ENCODE data around the gene SYT13. TPM values are rescaled to one million over a fixed set of nuclear protein-coding genes. Genes with fewer than 3 reads are reported as not detected.

Gene SYT13
- total and polyA plus RNA-seq, 2 of the 4 experiments (the other 2 are of a cell fraction), result not detected

- H3K4ac ChIP-seq (ENCODE audit: low read depth, low read length), result no peak overlapping the region
- H3K56ac ChIP-seq (ENCODE audit: extremely low read depth, insufficient read depth, low read length), result no peak overlapping the region
- ChIA-PET CTCF (no interaction called here), POLR2A (ENCODE audit: unreplicated experiment) (interaction anchor here (0.6 kb wide), 1 partner anchor 10 kb away, joined by 3 read pairs; no protein-coding TSS in a partner anchor)
- H3K4me2 ChIP-seq (ENCODE audit: low read depth, low read length), result no peak overlapping the region
- no peaks in the 10 kb centered on the region for H3K9me1 ChIP-seq (ENCODE audit: insufficient read depth, low read length)
- no peak overlapping the region for H3K9ac ChIP-seq (ENCODE audit: low read depth, low read length)
- no peaks in the 10 kb centered on the region for H4K20me1 ChIP-seq (ENCODE audit: insufficient read depth, low read length)
- no peaks in the 10 kb centered on the region for H3K36me3 ChIP-seq (ENCODE audit: control insufficient read depth, insufficient read depth, low read length)
- H3K4me1 ChIP-seq (ENCODE audit: control insufficient read depth, insufficient read depth, low read length), result no peaks in the 10 kb centered on the region
- H2AK5ac ChIP-seq (ENCODE audit: low read depth, low read length), result no peak overlapping the region
- H3K79me1 ChIP-seq (ENCODE audit: low read depth in 1 of 2, low read length in 2 of 2), result no peaks in the 10 kb centered on the region
- dilution Hi-C loops (cut with HindIII; ENCODE audit: low sequenced_read_pairs, unreplicated experiment), result no loop called here
- BruUV-seq (replicated peaks), result no TSS peak
- no peak for DNase-seq
- no peak overlapping the region for H4K8ac ChIP-seq (ENCODE audit: low read depth in 2 of 2, low read length in 2 of 2)
- no peak overlapping the region for H2AK9ac ChIP-seq (replicated peaks; ENCODE audit: low read depth, low read length, poor library complexity)
- TF ChIP-seq ELK1 (IDR thresholded peaks at IDR 0.05; ENCODE audit: borderline replicate concordance, low read depth, low read length), result no peak
- TF ChIP-seq RCOR1 (IDR thresholded peaks at IDR 0.05; ENCODE audit: insufficient replicate concordance, low read length), result no peak
- no peak for TF ChIP-seq CTCF (conservative IDR thresholded peaks at IDR 0.05; ENCODE audit: low read depth, low read length)
- no peak for TF ChIP-seq FOS (IDR thresholded peaks at IDR 0.05; ENCODE audit: low read depth, low read length)
- TF ChIP-seq CEBPB (IDR thresholded peaks at IDR 0.05; ENCODE audit: low read depth, low read length), result no peak
- no peak for TF ChIP-seq MAFK (IDR thresholded peaks at IDR 0.05; ENCODE audit: low read depth, low read length)
- no peak for TF ChIP-seq RFX5 (IDR thresholded peaks at IDR 0.05; ENCODE audit: low read depth, low read length)
- TF ChIP-seq NFE2L2 (IDR thresholded peaks at IDR 0.05; ENCODE audit: low read depth, low read length), result no peak
- TF ChIP-seq SMC3 (IDR thresholded peaks at IDR 0.05; ENCODE audit: low read depth, low read length), result no peak
- TF ChIP-seq RAD21 (IDR thresholded peaks at IDR 0.05; ENCODE audit: low read length), result no peak
- no peak for TF ChIP-seq MAZ (IDR thresholded peaks at IDR 0.05; ENCODE audit: borderline replicate concordance, low read depth, low read length)
- TF ChIP-seq POLR2A (IDR thresholded peaks at IDR 0.05; ENCODE audit: low read depth, low read length), result no peak
- TF ChIP-seq CHD1 (IDR thresholded peaks at IDR 0.05; ENCODE audit: low read depth, low read length), result no peak
- no peak for TF ChIP-seq MXI1 (IDR thresholded peaks at IDR 0.05; ENCODE audit: borderline replicate concordance, low read depth, low read length)
- TF ChIP-seq BHLHE40 (IDR thresholded peaks at IDR 0.05; ENCODE audit: low read depth, low read length), result no peak
- TF ChIP-seq USF2 (IDR thresholded peaks at IDR 0.05; ENCODE audit: low read depth, low read length), result no peak
- intact Hi-C loops (cut with micrococcal nuclease), result no loop called here
- H4K91ac ChIP-seq (ENCODE audit: insufficient read depth, low read depth, low read length), result no peak overlapping the region
- in situ Hi-C loops (cut with MboI; ENCODE audit: low sequenced_read_pairs), result no loop called here
- no peak overlapping the region for H2BK5ac ChIP-seq (ENCODE audit: low read depth, low read length, poor library complexity, severe bottlenecking)
- H3K23ac ChIP-seq (ENCODE audit: low read depth, low read length), result no peak overlapping the region
- H2BK15ac ChIP-seq (ENCODE audit: low read depth, low read length), result no peak overlapping the region
- no peak for ATAC-seq (ENCODE audit: low read depth)
- no peak overlapping the region for H4K5ac ChIP-seq (ENCODE audit: low read depth, low read length)
- H3K27ac ChIP-seq (ENCODE audit: insufficient read depth, low read length), result no peak overlapping the region
- no peak overlapping the region for H2BK20ac ChIP-seq (ENCODE audit: low read depth, low read length)
- no peaks in the 10 kb centered on the region for H3K9me3 ChIP-seq (ENCODE audit: control insufficient read depth, insufficient read depth, low read length)
- no peak overlapping the region for H2AFZ ChIP-seq (replicated peaks; ENCODE audit: low read length, poor library complexity)
- peaks cover 9% of the 10 kb centered on the region for H3K27me3 ChIP-seq (ENCODE audit: control insufficient read depth, insufficient read depth, low read length)
- H3K14ac ChIP-seq (replicated peaks; ENCODE audit: low read depth, low read length), result no peak overlapping the region
- H2BK120ac ChIP-seq (ENCODE audit: low read depth, low read length), result no peak overlapping the region
- H3K18ac ChIP-seq (ENCODE audit: low read depth, low read length), result no peak overlapping the region
- H3K4me3 ChIP-seq (ENCODE audit: insufficient read depth, low read depth, low read length), result no peak overlapping the region
- WGBS, 2 experiments (ENCODE audit: extremely low coverage in 2 of 2, insufficient read length in 1 of 2), result no CpG with 5 or more reads among the region's 2 CpGs
These were observed 32.4 kb upstream of the SYT13 start for GRCh38 chr11:45318516-45318915.
